ENCODE measurements around the gene CCDC82. TPM values are rescaled to one million over a fixed set of nuclear protein-coding genes. Genes with fewer than 3 reads are reported as not detected.

Gene CCDC82
- total RNA-seq, 1 donor from 2014 or later: 34.1 TPM

Small RNA genes within 50 kb of the gene (microRNA-seq; reads per million reads assigned to microRNA genes)
- 3.0 reads per million, percentile 38 among the genes with 10 or more reads in this experiment for gene MIR1260B (ENCODE audit: unreplicated experiment)

Other genes with a start within 250 kb of the CCDC82 start
- gene MAML2, start 46.7 kb downstream of the CCDC82 start, total RNA-seq (ENCODE audit: unreplicated experiment): 6.2 TPM
- 7.2 TPM for gene JRKL, start 101 bp upstream of the CCDC82 start, total RNA-seq (ENCODE audit: unreplicated experiment)